ENCODE data around the gene EPHX1. TPM values are rescaled to one million over a fixed set of nuclear protein-coding genes. Genes with fewer than 3 reads are reported as not detected.

Gene EPHX1
- total and polyA plus RNA-seq, 9 donors = 213 to 566 (median 302) TPM

- TF ChIP-seq POLR2A (IDR thresholded peaks at IDR 0.05) (no peak), EP300 (IDR thresholded peaks at IDR 0.05) (no peak), CTCF (IDR thresholded peaks at IDR 0.05) (no peak)
- intact Hi-C loops (cut with DNase I) = loop anchor here in 3 of 4 donors (5.0 kb wide), 2 partner anchors 116 to 206 kb away; partner anchors contain the start of gene ENAH (in 3 of the 3)
- no peaks in the 10 kb centered on the region for H3K27me3 ChIP-seq
- peaks cover 41% of the 10 kb centered on the region for H3K4me1 ChIP-seq (ENCODE audit: insufficient read depth)
- H3K27ac ChIP-seq = peak overlapping the region in 1 of 2 donors; percentile 85
- DNase-seq = peak; percentile 95 to 98 (median 97)
- H3K4me3 ChIP-seq = no peak overlapping the region
- WGBS, 3 donors = 22 to 38% (median 25%) methylated on average over 16 to 17 of the region's 17 CpGs
- no peaks in the 10 kb centered on the region for H3K9me3 ChIP-seq
- no peaks in the 10 kb centered on the region for H3K36me3 ChIP-seq
Measured at GRCh38 chr1:225767634-225768540, 42.0 kb upstream of the EPHX1 start.

GRCh38 chr1:225768662-225769426 is 41.1 kb upstream of the EPHX1 start:
- peak overlapping the region in 1 of 2 donors; percentile 85 for H3K27ac ChIP-seq
- no peak overlapping the region for H3K4me3 ChIP-seq
- H3K36me3 ChIP-seq = no peaks in the 10 kb centered on the region
- intact Hi-C loops (cut with DNase I) = loop anchor here in 3 of 4 donors (5.0 kb wide), 2 partner anchors 117 to 207 kb away; partner anchors contain the start of gene ENAH (in 3 of the 3)
- peaks cover 37% of the 10 kb centered on the region for H3K4me1 ChIP-seq (ENCODE audit: insufficient read depth)
- no peaks in the 10 kb centered on the region for H3K27me3 ChIP-seq
- DNase-seq = peak in 4 of 5 donors; percentile 6 to 33 (median 18)
- no peaks in the 10 kb centered on the region for H3K9me3 ChIP-seq
- 86 to 93% (median 88%) methylated on average over 9 of the region's 9 CpGs for WGBS, 3 donors
- TF ChIP-seq CTCF (IDR thresholded peaks at IDR 0.05) = no peak
- no peak for TF ChIP-seq POLR2A (IDR thresholded peaks at IDR 0.05)
- no peak for TF ChIP-seq EP300 (IDR thresholded peaks at IDR 0.05)

GRCh38 chr1:225769687-225770086 is 40.2 kb upstream of the EPHX1 start:
- Histone ChIP-seq H3K27me3 (no peaks in the 10 kb centered on the region), H3K36me3 (no peaks in the 10 kb centered on the region), H3K9me3 (no peaks in the 10 kb centered on the region), H3K4me3 (no peak overlapping the region), H3K4me1 (ENCODE audit: insufficient read depth) (peaks cover 32% of the 10 kb centered on the region), H3K27ac (no peak overlapping the region)
- WGBS, 3 donors = 82 to 88% (median 84%) methylated on average over 5 of the region's 5 CpGs
- TF ChIP-seq CTCF (IDR thresholded peaks at IDR 0.05) = no peak
- no peak for TF ChIP-seq POLR2A (IDR thresholded peaks at IDR 0.05)
- TF ChIP-seq EP300 (IDR thresholded peaks at IDR 0.05) = no peak
- intact Hi-C loops (cut with DNase I) = loop anchor here (5.0 to 10.0 kb wide), 9 partner anchors 115 to 292 kb away; partner anchors contain the start of genes ENAH (in 4 of the 4), LEFTY1 (in 1 of the 4) and TMEM63A (in 1 of the 4)
- DNase-seq = peak in 1 of 5 donors; percentile 8

All from ovary (tissue), 9 donors.